ENCODE data around the gene ACMSD. TPM values are rescaled to one million over a fixed set of nuclear protein-coding genes. Genes with fewer than 3 reads are reported as not detected.
"Not testable (repeated sequence)": the region's sequence is repeated elsewhere in the genome, so short reads cannot be mapped to it uniquely, and the experiment has no call there.

The ACMSD gene
- total and polyA plus RNA-seq, 7 experiments from 2014 or later = not detected

DNA sequence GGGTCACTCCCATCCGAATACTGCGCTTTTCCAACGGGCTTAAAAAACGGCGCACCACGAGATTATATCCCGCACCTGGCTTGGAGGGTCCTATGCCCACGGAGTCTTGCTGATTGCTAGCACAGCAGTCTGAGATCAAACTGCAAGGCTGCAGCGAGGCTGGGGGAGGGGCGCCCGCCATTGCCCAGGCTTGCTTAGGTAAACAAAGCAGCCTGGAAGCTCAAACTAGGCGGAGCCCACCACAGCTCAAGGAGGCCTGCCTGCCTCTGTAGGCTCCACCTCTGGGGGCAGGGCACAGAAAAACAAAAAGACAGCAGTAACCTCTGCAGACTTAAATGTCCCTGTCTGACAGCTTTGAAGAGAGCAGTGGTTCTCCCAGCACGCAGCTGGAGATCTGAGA, 12.7 kb upstream of the ACMSD start:
- H3K27ac Mint-ChIP-seq; ATAC-seq; POLR2A ChIA-PET; CTCF ChIA-PET; H3K36me3 ChIP-seq (ENCODE audit: control insufficient read depth in 2 of 3, insufficient read depth in 3 of 3, low read length in 3 of 3); intact Hi-C loops (cut with micrococcal nuclease); H3K4me1 Mint-ChIP-seq; H3K9me3 Mint-ChIP-seq; H3K36me3 Mint-ChIP-seq; H3K4me1 ChIP-seq (ENCODE audit: control insufficient read depth in 2 of 2, insufficient read depth in 2 of 2, low read length in 2 of 2); H3K4me3 Mint-ChIP-seq; H3K27ac ChIP-seq (ENCODE audit: low read depth, low read length); DNase-seq; H3K27me3 ChIP-seq (ENCODE audit: control insufficient read depth in 2 of 2, insufficient read depth in 2 of 2, low read length in 2 of 2); H3K4me3 ChIP-seq (ENCODE audit: low read length); H3K9me3 ChIP-seq (ENCODE audit: control insufficient read depth in 2 of 3, low read length in 3 of 3): not testable (repeated sequence)
- H3K27me3 Mint-ChIP-seq = peaks cover 0 to 31% (median 21%) of the 10 kb centered on the region in 5 donors

DNA sequence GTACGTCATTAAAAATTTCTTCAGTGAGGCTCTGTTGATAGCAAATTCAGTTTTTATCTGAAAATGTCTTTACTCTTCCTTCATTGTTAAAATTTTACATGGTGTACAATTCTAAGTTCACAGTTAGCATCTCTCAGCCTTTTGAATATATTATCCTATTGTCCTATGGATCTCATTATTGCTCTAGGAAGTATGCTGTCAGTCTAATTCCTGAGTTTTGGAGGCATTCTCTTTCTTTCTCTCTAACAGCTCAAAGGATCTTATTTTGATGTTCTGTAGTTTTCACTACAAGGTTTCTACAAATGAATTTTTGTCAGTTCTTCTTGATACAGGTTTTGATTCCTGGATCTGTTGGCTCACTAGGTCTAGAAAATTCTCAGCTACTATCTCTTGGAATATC, 2.9 kb upstream of the ACMSD start:
- Mint-ChIP-seq H3K27me3 (peaks cover 5 to 30% (median 27%) of the 10 kb centered on the region in 5 donors), H3K4me3 (no peak overlapping the region), H3K4me1 (no peaks in the 10 kb centered on the region), H3K36me3 (peaks cover 0 to 8% (median 0%) of the 10 kb centered on the region in 5 donors), H3K9me3 (peaks cover 5 to 44% (median 16%) of the 10 kb centered on the region in 11 donors), H3K27ac (no peak overlapping the region)
- DNase-seq (no peak), ATAC-seq (no peak)
- intact Hi-C loops (cut with micrococcal nuclease) = no loop called here
- no peaks in the 10 kb centered on the region for H3K27me3 ChIP-seq (ENCODE audit: control insufficient read depth in 2 of 2, insufficient read depth in 2 of 2, low read length in 2 of 2)
- ChIA-PET POLR2A (no interaction called here), CTCF (no interaction called here)
- H3K36me3 ChIP-seq (ENCODE audit: control insufficient read depth in 2 of 3, insufficient read depth in 3 of 3, low read length in 3 of 3) = no peaks in the 10 kb centered on the region
- no peaks in the 10 kb centered on the region for H3K4me1 ChIP-seq (ENCODE audit: control insufficient read depth in 2 of 2, insufficient read depth in 2 of 2, low read length in 2 of 2)
- H3K4me3 ChIP-seq (ENCODE audit: low read length) = no peak overlapping the region
- H3K9me3 ChIP-seq (ENCODE audit: control insufficient read depth in 2 of 3, low read length in 3 of 3) = no peaks in the 10 kb centered on the region
- no peak overlapping the region for H3K27ac ChIP-seq (ENCODE audit: low read depth, low read length)

DNA sequence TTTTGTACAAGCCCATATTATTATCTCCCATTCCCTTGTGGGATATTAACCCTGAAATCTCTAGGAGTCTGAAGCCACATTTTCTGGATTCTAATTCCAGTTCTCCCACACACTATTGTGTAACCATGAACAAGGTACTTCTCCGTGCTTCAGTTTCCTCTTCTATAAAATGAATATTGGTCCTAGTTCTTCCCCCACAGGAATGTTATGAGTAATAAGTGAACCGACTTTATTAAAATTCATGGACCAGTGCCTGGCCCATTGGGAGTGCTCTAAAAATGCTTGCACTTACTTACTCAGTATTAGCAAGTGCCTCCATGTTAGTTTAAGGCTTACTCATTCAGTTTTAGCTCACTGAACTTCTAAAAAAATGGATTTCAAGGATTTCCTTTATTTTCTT, 1.4 kb upstream of the ACMSD start:
- H3K4me1 Mint-ChIP-seq = no peaks in the 10 kb centered on the region
- Histone ChIP-seq H3K36me3 (ENCODE audit: control insufficient read depth in 2 of 3, insufficient read depth in 3 of 3, low read length in 3 of 3) (no peaks in the 10 kb centered on the region), H3K4me1 (ENCODE audit: control insufficient read depth in 2 of 2, insufficient read depth in 2 of 2, low read length in 2 of 2) (no peaks in the 10 kb centered on the region), H3K9me3 (ENCODE audit: control insufficient read depth in 2 of 3, low read length in 3 of 3) (no peaks in the 10 kb centered on the region), H3K4me3 (ENCODE audit: low read length) (no peak overlapping the region), H3K27ac (ENCODE audit: low read depth, low read length) (no peak overlapping the region), H3K27me3 (ENCODE audit: control insufficient read depth in 2 of 2, insufficient read depth in 2 of 2, low read length in 2 of 2) (no peaks in the 10 kb centered on the region)
- H3K4me3 Mint-ChIP-seq = no peak overlapping the region
- H3K9me3 Mint-ChIP-seq = peaks cover 5 to 36% (median 14%) of the 10 kb centered on the region in 11 donors
- H3K27me3 Mint-ChIP-seq = peaks cover 11 to 38% (median 24%) of the 10 kb centered on the region in 5 donors
- H3K27ac Mint-ChIP-seq = no peak overlapping the region
- intact Hi-C loops (cut with micrococcal nuclease) = no loop called here
- ATAC-seq (no peak), DNase-seq (no peak)
- ChIA-PET POLR2A (no interaction called here), CTCF (no interaction called here)
- H3K36me3 Mint-ChIP-seq = peaks cover 0 to 8% (median 0%) of the 10 kb centered on the region in 5 donors

DNA sequence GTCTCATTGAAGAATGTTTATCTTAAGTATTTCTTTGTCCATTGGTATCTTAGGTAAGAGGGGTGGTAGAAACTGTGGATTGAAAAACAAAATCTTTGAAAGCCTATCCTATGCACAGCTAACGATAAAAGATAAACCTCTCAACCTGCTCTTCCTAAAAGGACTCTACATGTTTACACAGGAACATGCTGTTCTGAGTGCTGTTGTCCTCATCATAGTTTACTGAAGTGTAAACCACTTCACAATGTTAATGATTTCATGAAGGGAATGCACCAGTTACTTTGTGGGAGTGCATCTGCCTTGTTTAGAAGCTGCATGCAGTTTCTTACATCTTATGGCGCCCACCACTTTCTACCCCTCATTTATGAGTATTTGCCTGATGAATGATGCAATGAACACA, 1.2 kb downstream of the ACMSD start:
- Histone ChIP-seq H3K27me3 (ENCODE audit: control insufficient read depth in 2 of 2, insufficient read depth in 2 of 2, low read length in 2 of 2) (no peaks in the 10 kb centered on the region), H3K4me1 (ENCODE audit: control insufficient read depth in 2 of 2, insufficient read depth in 2 of 2, low read length in 2 of 2) (no peaks in the 10 kb centered on the region), H3K9me3 (ENCODE audit: control insufficient read depth in 2 of 3, low read length in 3 of 3) (no peaks in the 10 kb centered on the region), H3K4me3 (ENCODE audit: low read length) (no peak overlapping the region), H3K36me3 (ENCODE audit: control insufficient read depth in 2 of 3, insufficient read depth in 3 of 3, low read length in 3 of 3) (no peaks in the 10 kb centered on the region), H3K27ac (ENCODE audit: low read depth, low read length) (no peak overlapping the region)
- Mint-ChIP-seq H3K9me3 (peaks cover 4 to 27% (median 11%) of the 10 kb centered on the region in 11 donors), H3K4me1 (no peaks in the 10 kb centered on the region), H3K4me3 (no peak overlapping the region), H3K27ac (no peak overlapping the region), H3K36me3 (peaks cover 0 to 8% (median 0%) of the 10 kb centered on the region in 5 donors), H3K27me3 (peaks cover 11 to 42% (median 16%) of the 10 kb centered on the region in 5 donors)
- ATAC-seq (no peak), DNase-seq (no peak)
- ChIA-PET CTCF (no interaction called here), POLR2A (no interaction called here)
- intact Hi-C loops (cut with micrococcal nuclease) = no loop called here

DNA sequence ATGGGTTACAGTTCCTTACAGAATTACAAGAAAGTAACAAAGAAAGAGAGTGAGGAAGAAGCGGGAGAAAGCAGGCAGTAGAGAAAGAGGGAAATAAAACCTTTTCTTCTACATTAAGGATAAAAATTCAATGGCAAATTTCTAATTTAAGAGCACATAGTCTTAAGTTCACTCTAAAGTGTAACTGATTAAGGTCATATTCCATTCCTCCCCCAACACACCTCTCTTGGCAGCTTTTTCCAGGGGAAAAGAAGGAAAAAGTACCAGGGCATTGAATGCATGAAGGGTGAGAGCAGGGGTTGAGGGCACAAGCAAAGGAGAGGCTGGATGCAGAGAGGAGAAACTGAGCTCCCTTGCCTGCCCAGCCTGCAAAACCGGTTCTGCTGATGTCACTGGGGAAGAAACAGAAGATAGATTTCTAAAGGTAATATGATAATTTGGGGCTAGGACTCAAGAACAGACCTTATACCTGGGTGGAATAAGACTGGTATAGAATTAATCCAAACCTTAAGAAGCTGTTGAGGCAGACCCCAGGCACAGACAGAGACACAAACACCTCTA, 4.6 kb downstream of the ACMSD start:
- CTCF ChIA-PET = no interaction called here
- H3K27me3 Mint-ChIP-seq = peaks cover 0 to 38% (median 8%) of the 10 kb centered on the region in 5 donors
- no peak for DNase-seq
- intact Hi-C loops (cut with micrococcal nuclease) = no loop called here
- H3K27ac ChIP-seq (ENCODE audit: low read depth, low read length) = no peak overlapping the region
- H3K27ac Mint-ChIP-seq = no peak overlapping the region
- POLR2A ChIA-PET = no interaction called here
- no peaks in the 10 kb centered on the region for H3K4me1 ChIP-seq (ENCODE audit: control insufficient read depth in 2 of 2, insufficient read depth in 2 of 2, low read length in 2 of 2)
- no peaks in the 10 kb centered on the region for H3K9me3 ChIP-seq (ENCODE audit: control insufficient read depth in 2 of 3, low read length in 3 of 3)
- H3K36me3 Mint-ChIP-seq = peaks cover 0 to 5% (median 0%) of the 10 kb centered on the region in 5 donors
- no peak overlapping the region for H3K4me3 ChIP-seq (ENCODE audit: low read length)
- no peak for ATAC-seq
- H3K4me3 Mint-ChIP-seq = no peak overlapping the region
- no peaks in the 10 kb centered on the region for H3K27me3 ChIP-seq (ENCODE audit: control insufficient read depth in 2 of 2, insufficient read depth in 2 of 2, low read length in 2 of 2)
- peaks cover 0 to 12% (median 3%) of the 10 kb centered on the region in 11 donors for H3K9me3 Mint-ChIP-seq
- no peaks in the 10 kb centered on the region for H3K4me1 Mint-ChIP-seq
- no peaks in the 10 kb centered on the region for H3K36me3 ChIP-seq (ENCODE audit: control insufficient read depth in 2 of 3, insufficient read depth in 3 of 3, low read length in 3 of 3)

DNA sequence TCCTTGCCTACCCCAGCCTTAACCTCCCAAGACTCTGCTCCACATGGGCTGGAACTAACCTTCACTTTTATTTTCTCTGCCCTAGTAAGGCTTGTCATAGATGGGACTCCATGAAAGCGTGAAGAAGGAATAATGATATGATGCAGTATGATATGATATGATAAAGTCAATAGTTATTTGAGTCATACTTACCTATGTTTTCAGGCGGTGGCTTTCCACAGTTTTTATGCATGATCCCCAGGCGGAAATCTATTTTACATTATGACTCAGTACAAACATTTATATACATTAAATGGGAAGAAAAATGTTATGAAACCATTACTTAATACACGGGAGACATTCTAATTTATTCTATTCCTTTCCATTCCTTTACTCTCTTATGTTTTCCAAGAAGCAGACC, 5.6 kb downstream of the ACMSD start:
- intact Hi-C loops (cut with micrococcal nuclease) = no loop called here
- no peak overlapping the region for H3K4me3 ChIP-seq (ENCODE audit: low read length)
- H3K9me3 ChIP-seq (ENCODE audit: control insufficient read depth in 2 of 3, low read length in 3 of 3) = no peaks in the 10 kb centered on the region
- Mint-ChIP-seq H3K4me3 (no peak overlapping the region), H3K27me3 (peaks cover 0 to 33% (median 3%) of the 10 kb centered on the region in 5 donors), H3K36me3 (peaks cover 0 to 8% (median 0%) of the 10 kb centered on the region in 5 donors), H3K9me3 (peaks cover 0 to 16% (median 3%) of the 10 kb centered on the region in 11 donors), H3K27ac (no peak overlapping the region), H3K4me1 (no peaks in the 10 kb centered on the region)
- ATAC-seq = no peak
- no peak for DNase-seq
- H3K36me3 ChIP-seq (ENCODE audit: control insufficient read depth in 2 of 3, insufficient read depth in 3 of 3, low read length in 3 of 3) = no peaks in the 10 kb centered on the region
- no peaks in the 10 kb centered on the region for H3K27me3 ChIP-seq (ENCODE audit: control insufficient read depth in 2 of 2, insufficient read depth in 2 of 2, low read length in 2 of 2)
- no peaks in the 10 kb centered on the region for H3K4me1 ChIP-seq (ENCODE audit: control insufficient read depth in 2 of 2, insufficient read depth in 2 of 2, low read length in 2 of 2)
- no peak overlapping the region for H3K27ac ChIP-seq (ENCODE audit: low read depth, low read length)
- POLR2A ChIA-PET = no interaction called here
- CTCF ChIA-PET = no interaction called here

DNA sequence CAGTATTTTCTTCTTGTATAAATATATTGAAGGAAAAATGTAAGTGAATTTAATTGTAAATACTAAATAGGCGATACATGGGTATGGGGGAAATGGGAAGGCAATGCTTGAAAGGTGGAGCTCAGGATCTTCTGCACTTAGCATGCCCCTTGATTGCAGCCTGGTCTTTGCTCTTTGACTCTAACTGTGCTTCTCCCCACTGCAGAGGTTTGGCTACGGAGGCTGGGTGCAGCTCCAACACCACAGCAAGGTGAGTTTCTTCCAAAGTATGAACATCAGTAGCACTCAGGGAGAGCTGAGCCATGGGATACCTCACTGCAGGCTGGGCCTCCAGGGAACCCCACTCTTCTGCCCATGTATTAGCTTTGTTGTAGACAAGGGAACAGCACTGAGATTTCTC, 6.6 kb downstream of the ACMSD start:
- intact Hi-C loops (cut with micrococcal nuclease) = no loop called here
- ChIA-PET POLR2A (no interaction called here), CTCF (no interaction called here)
- DNase-seq (no peak), ATAC-seq (no peak)
- no peak overlapping the region for H3K4me3 Mint-ChIP-seq
- no peak overlapping the region for H3K27ac Mint-ChIP-seq
- H3K36me3 Mint-ChIP-seq = peaks cover 0 to 13% (median 0%) of the 10 kb centered on the region in 5 donors
- peaks cover 0 to 21% (median 3%) of the 10 kb centered on the region in 11 donors for H3K9me3 Mint-ChIP-seq
- Histone ChIP-seq H3K4me1 (ENCODE audit: control insufficient read depth in 2 of 2, insufficient read depth in 2 of 2, low read length in 2 of 2) (no peaks in the 10 kb centered on the region), H3K9me3 (ENCODE audit: control insufficient read depth in 2 of 3, low read length in 3 of 3) (no peaks in the 10 kb centered on the region), H3K4me3 (ENCODE audit: low read length) (no peak overlapping the region), H3K27ac (ENCODE audit: low read depth, low read length) (no peak overlapping the region), H3K36me3 (ENCODE audit: control insufficient read depth in 2 of 3, insufficient read depth in 3 of 3, low read length in 3 of 3) (no peaks in the 10 kb centered on the region), H3K27me3 (ENCODE audit: control insufficient read depth in 2 of 2, insufficient read depth in 2 of 2, low read length in 2 of 2) (no peaks in the 10 kb centered on the region)
- H3K27me3 Mint-ChIP-seq = peaks cover 0 to 30% (median 3%) of the 10 kb centered on the region in 5 donors
- no peaks in the 10 kb centered on the region for H3K4me1 Mint-ChIP-seq

Data from naive thymus-derived CD4-positive, alpha-beta T cell (primary cell).